ENCODE measurements around the gene LIN37.

GRCh38 chr19:35785339-35785627 is 36.9 kb downstream of the LIN37 start:
- TF ChIP-seq, protein P1, sequence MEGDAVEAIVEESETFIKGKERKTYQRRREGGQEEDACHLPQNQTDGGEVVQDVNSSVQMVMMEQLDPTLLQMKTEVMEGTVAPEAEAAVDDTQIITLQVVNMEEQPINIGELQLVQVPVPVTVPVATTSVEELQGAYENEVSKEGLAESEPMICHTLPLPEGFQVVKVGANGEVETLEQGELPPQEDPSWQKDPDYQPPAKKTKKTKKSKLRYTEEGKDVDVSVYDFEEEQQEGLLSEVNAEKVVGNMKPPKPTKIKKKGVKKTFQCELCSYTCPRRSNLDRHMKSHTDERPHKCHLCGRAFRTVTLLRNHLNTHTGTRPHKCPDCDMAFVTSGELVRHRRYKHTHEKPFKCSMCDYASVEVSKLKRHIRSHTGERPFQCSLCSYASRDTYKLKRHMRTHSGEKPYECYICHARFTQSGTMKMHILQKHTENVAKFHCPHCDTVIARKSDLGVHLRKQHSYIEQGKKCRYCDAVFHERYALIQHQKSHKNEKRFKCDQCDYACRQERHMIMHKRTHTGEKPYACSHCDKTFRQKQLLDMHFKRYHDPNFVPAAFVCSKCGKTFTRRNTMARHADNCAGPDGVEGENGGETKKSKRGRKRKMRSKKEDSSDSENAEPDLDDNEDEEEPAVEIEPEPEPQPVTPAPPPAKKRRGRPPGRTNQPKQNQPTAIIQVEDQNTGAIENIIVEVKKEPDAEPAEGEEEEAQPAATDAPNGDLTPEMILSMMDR (IDR thresholded peaks at IDR 0.05): no peak
- TF ChIP-seq EP300 (IDR thresholded peaks at IDR 0.05): no peak
